Brain microvascular endothelial cell (primary cell): ENCODE data around the gene EDNRB.
A peak's percentile ranks its signal among the peaks of the same experiment; 100 is the strongest.

Experiments used
- DNase-seq: peaks from one replicate; pipeline ENCODE4 v3.0.0-alpha.2; 2020
- H3K27ac ChIP-seq: fragments of 250-450 bp; sonication (Bioruptor Pico); 2 replicates; pipeline ENCODE4 v1.5.1; 2020; ENCODE audit warnings: mild to moderate bottlenecking, moderate library complexity
- H3K27me3 ChIP-seq: fragments of 250-450 bp; sonication (Bioruptor Pico); replicated peaks from 2 replicates; pipeline ENCODE4 v1.5.1; 2020; ENCODE audit warnings: mild to moderate bottlenecking
- H3K36me3 ChIP-seq: fragments of 250-450 bp; sonication (Bioruptor Pico); replicated peaks from 2 replicates; pipeline ENCODE4 v1.5.1; 2020; ENCODE audit warnings: mild to moderate bottlenecking
- H3K4me3 ChIP-seq: 2 replicates; pipeline ENCODE4 v1.5.1; 2011; ENCODE audit warnings: low read depth, mild to moderate bottlenecking, control low read depth, low read length, moderate library complexity
- CTCF ChIP-seq: IDR thresholded peaks from 2 replicates; pipeline ENCODE4 v1.5.1; 2011; ENCODE audit warnings: low read depth, mild to moderate bottlenecking, moderate library complexity, low read length, control low read depth, inconsistent platforms; ENCODE audit errors: missing control alignments
- in situ Hi-C: cut with HindIII; loops from 2 replicates; pipeline ENCODE4 v1.10.0; 2017; ENCODE audit warnings: low sequenced_read_pairs, low pct_ligation_motif_present

Gene EDNRB

GRCh38 chr13:77878190-77878589 is 40.4 kb downstream of the EDNRB start:
- H3K27me3 ChIP-seq = no peaks in the 10 kb centered on the region
- no peak overlapping the region for H3K27ac ChIP-seq
- no peaks in the 10 kb centered on the region for H3K36me3 ChIP-seq
- no peak for TF ChIP-seq CTCF
- DNase-seq = no peak
- in situ Hi-C loops = no loop called here
- no peak overlapping the region for H3K4me3 ChIP-seq

GRCh38 chr13:77876176-77876575 is 42.5 kb downstream of the EDNRB start:
- DNase-seq = no peak
- H3K27ac ChIP-seq = no peak overlapping the region
- no peaks in the 10 kb centered on the region for H3K27me3 ChIP-seq
- H3K4me3 ChIP-seq = no peak overlapping the region
- no peaks in the 10 kb centered on the region for H3K36me3 ChIP-seq
- no peak for TF ChIP-seq CTCF
- in situ Hi-C loops = no loop called here

DNA sequence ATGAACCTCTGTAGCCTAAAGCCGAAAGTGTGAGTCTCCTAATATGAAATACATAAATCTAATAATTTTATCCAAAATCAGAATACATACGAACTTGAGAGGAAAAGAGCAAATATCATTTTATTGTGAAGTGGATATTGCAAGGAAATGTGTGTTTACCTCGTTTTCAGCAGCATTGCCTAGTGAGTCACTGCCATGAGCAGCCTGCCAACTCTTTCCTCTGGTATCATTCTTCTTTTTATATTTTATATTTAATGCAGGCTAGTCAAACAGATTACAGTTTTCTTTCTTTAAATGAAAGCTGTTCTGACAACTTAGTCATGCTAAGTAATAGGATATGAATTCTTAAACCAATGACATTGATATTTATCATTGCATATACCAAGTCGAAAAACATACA is 44.2 kb downstream of the EDNRB start:
- peak; percentile 14 for DNase-seq
- no peak overlapping the region for H3K27ac ChIP-seq
- no peak overlapping the region for H3K4me3 ChIP-seq
- in situ Hi-C loops = no loop called here
- TF ChIP-seq CTCF = no peak
- H3K36me3 ChIP-seq = no peaks in the 10 kb centered on the region
- no peaks in the 10 kb centered on the region for H3K27me3 ChIP-seq

GRCh38 chr13:77872995-77873394 is 45.6 kb downstream of the EDNRB start:
- H3K36me3 ChIP-seq = no peaks in the 10 kb centered on the region
- no peak overlapping the region for H3K4me3 ChIP-seq
- no peak overlapping the region for H3K27ac ChIP-seq
- H3K27me3 ChIP-seq = no peaks in the 10 kb centered on the region
- TF ChIP-seq CTCF = no peak
- no peak for DNase-seq
- in situ Hi-C loops = no loop called here

- in situ Hi-C loops = no loop called here
- no peaks in the 10 kb centered on the region for H3K36me3 ChIP-seq
- TF ChIP-seq CTCF = no peak
- DNase-seq = no peak
- no peak overlapping the region for H3K27ac ChIP-seq
- no peak overlapping the region for H3K4me3 ChIP-seq
- no peaks in the 10 kb centered on the region for H3K27me3 ChIP-seq
Observed at GRCh38 chr13:77871596-77871995, 47.0 kb downstream of the EDNRB start.

DNA sequence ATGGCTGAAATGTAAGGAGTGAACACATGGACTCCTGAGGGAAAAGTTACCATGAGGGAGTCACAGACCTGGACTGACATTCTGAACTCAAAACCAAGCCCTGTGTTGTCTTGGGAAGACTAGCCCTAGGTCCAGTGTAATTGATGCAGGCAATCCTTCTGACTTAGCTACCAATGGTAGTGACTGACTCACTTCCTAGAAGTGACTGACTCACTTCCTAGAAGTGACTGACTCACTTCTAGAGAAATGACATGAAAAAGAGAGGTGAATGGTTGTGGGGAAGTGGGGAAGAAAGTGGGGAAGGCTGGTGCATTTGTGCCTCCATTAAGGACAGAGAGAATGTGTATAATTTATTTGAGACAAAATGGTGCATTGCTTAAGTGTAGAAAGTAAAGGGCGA is 49.9 kb downstream of the EDNRB start:
- DNase-seq = no peak
- TF ChIP-seq CTCF = no peak

More for the DNA sequence above, 49.9 kb downstream of the EDNRB start:
- H3K27me3 ChIP-seq = no peaks in the 10 kb centered on the region
- in situ Hi-C loops = no loop called here
- H3K36me3 ChIP-seq = no peaks in the 10 kb centered on the region
- no peak overlapping the region for H3K4me3 ChIP-seq
- no peak overlapping the region for H3K27ac ChIP-seq
